ENCODE data around the gene CEP104. TPM values are rescaled to one million over a fixed set of nuclear protein-coding genes. Genes with fewer than 3 reads are reported as not detected.

CEP104 gene
- total and polyA plus RNA-seq, 10 of the 15 experiments (the other 5 are each of a cell fraction or from before 2014, with no cell fraction given): 7.2 to 34.8 (median 19.3) TPM

DNA sequence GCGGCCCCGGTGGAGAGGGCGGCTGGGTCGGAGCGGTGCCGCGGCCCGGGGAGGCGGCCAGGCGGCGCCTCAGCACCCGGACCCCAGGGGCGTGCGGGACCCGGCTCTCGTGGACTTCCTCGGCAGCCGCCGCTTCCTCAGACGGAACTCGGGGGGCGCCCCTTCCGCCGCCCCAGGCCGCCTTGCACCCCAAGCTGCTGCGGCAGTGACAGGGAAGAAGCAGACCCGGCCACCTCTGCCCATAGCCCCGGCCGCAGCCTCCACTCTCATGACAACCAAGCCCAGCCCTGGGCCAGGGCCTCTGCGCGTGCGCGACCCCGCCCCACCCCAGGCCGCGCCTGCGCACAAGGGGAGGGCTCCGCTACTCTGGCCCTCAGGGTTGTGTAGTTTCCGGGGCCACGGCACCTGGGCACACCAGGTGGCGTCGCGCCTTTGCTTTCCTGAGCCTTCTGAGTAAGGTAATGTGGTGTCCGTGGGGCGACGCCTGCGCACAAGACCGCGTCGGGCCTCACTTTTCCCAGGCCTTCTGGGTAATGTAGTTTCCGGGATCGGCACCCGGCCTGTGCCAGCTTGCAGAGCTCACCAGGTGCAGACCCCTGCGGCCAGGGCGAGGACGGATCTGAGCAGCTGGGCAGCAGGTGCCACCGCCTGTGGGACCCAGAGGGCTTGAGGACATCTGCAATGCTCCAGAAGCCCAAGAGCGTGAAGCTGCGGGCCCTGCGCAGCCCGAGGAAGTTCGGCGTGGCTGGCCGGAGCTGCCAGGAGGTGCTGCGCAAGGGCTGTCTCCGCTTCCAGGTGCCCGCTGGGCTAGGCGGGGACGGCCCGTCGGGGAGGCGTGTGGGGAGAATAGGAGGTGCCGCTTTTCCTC is at the start of gene CEP104, which contains the start of gene DFFB (continued):
- TF ChIP-seq, protein P1, sequence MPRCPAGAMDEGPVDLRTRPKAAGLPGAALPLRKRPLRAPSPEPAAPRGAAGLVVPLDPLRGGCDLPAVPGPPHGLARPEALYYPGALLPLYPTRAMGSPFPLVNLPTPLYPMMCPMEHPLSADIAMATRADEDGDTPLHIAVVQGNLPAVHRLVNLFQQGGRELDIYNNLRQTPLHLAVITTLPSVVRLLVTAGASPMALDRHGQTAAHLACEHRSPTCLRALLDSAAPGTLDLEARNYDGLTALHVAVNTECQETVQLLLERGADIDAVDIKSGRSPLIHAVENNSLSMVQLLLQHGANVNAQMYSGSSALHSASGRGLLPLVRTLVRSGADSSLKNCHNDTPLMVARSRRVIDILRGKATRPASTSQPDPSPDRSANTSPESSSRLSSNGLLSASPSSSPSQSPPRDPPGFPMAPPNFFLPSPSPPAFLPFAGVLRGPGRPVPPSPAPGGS (IDR thresholded peaks at IDR 0.05; ENCODE audit: borderline replicate concordance, insufficient read depth, low read depth, low read length, poor library complexity, severe bottlenecking): no peak
- TF ChIP-seq NR2C2 (IDR thresholded peaks at IDR 0.05; ENCODE audit: borderline replicate concordance, control insufficient read depth, insufficient read length, low read depth) (no peak), CBX3 (IDR thresholded peaks at IDR 0.05; ENCODE audit: borderline replicate concordance, low read depth) (no peak), TCF12 (IDR thresholded peaks at IDR 0.05; ENCODE audit: low read depth, low read length) (peak; percentile 62; the same call in 1 of the 2 replicates), CHD4 (IDR thresholded peaks at IDR 0.05) (no peak), STAT3 (IDR thresholded peaks at IDR 0.05; ENCODE audit: low read depth, low read length) (no peak), RFX5 (IDR thresholded peaks at IDR 0.05; ENCODE audit: low read depth, low read length) (0 out of 2 replicates have a peak, but pooled peaks have one; percentile 27), ZNF217 (IDR thresholded peaks at IDR 0.05) (no peak), EZH2 (IDR thresholded peaks at IDR 0.05; ENCODE audit: borderline replicate concordance, control insufficient read depth, low read depth, low read length) (no peak), SP1 (IDR thresholded peaks at IDR 0.05; ENCODE audit: low read depth, low read length) (peak; percentile 35), NKRF (conservative IDR thresholded peaks at IDR 0.05) (peak; percentile 85), SMARCA5 (IDR thresholded peaks at IDR 0.05) (0 out of 2 replicates have a peak, but pooled peaks have one; percentile 39), RBBP5 (conservative IDR thresholded peaks at IDR 0.05) (no peak), TBL1XR1 (IDR thresholded peaks at IDR 0.05; ENCODE audit: low read depth, low read length) (no peak), RAD21 (IDR thresholded peaks at IDR 0.05; ENCODE audit: insufficient read depth, low read depth, low read length) (peak; percentile 59), NR2F1 (conservative IDR thresholded peaks at IDR 0.05) (no peak), NFYB (IDR thresholded peaks at IDR 0.05; ENCODE audit: insufficient read depth, low read depth, low read length) (no peak)
- TF ChIP-seq, protein P2, sequence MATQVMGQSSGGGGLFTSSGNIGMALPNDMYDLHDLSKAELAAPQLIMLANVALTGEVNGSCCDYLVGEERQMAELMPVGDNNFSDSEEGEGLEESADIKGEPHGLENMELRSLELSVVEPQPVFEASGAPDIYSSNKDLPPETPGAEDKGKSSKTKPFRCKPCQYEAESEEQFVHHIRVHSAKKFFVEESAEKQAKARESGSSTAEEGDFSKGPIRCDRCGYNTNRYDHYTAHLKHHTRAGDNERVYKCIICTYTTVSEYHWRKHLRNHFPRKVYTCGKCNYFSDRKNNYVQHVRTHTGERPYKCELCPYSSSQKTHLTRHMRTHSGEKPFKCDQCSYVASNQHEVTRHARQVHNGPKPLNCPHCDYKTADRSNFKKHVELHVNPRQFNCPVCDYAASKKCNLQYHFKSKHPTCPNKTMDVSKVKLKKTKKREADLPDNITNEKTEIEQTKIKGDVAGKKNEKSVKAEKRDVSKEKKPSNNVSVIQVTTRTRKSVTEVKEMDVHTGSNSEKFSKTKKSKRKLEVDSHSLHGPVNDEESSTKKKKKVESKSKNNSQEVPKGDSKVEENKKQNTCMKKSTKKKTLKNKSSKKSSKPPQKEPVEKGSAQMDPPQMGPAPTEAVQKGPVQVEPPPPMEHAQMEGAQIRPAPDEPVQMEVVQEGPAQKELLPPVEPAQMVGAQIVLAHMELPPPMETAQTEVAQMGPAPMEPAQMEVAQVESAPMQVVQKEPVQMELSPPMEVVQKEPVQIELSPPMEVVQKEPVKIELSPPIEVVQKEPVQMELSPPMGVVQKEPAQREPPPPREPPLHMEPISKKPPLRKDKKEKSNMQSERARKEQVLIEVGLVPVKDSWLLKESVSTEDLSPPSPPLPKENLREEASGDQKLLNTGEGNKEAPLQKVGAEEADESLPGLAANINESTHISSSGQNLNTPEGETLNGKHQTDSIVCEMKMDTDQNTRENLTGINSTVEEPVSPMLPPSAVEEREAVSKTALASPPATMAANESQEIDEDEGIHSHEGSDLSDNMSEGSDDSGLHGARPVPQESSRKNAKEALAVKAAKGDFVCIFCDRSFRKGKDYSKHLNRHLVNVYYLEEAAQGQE (IDR thresholded peaks at IDR 0.05; ENCODE audit: low read depth, low read length): no peak
- TF ChIP-seq, protein P3, sequence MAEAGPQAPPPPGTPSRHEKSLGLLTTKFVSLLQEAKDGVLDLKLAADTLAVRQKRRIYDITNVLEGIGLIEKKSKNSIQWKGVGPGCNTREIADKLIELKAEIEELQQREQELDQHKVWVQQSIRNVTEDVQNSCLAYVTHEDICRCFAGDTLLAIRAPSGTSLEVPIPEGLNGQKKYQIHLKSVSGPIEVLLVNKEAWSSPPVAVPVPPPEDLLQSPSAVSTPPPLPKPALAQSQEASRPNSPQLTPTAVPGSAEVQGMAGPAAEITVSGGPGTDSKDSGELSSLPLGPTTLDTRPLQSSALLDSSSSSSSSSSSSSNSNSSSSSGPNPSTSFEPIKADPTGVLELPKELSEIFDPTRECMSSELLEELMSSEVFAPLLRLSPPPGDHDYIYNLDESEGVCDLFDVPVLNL (IDR thresholded peaks at IDR 0.05; ENCODE audit: low read depth, low read length): no peak
- TF ChIP-seq, protein P4, sequence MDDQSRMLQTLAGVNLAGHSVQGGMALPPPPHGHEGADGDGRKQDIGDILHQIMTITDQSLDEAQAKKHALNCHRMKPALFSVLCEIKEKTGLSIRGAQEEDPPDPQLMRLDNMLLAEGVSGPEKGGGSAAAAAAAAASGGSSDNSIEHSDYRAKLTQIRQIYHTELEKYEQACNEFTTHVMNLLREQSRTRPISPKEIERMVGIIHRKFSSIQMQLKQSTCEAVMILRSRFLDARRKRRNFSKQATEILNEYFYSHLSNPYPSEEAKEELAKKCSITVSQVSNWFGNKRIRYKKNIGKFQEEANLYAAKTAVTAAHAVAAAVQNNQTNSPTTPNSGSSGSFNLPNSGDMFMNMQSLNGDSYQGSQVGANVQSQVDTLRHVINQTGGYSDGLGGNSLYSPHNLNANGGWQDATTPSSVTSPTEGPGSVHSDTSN (IDR thresholded peaks at IDR 0.05; ENCODE audit: insufficient replicate concordance, low read depth, low read length): no peak
